DOHH2 (cell line): ENCODE measurements around the gene PCBD2.

Experiments
- H3F3A ChIP-seq: fragments of 200-600 bp; sonication (generic), shearing (Covaris generic); 2 replicates; pipeline ENCODE4 v1.6.0; 2016; ENCODE audit warnings: antibody characterized with exemption, mild to moderate bottlenecking; ENCODE audit not compliant: control insufficient read depth, insufficient read depth
- H3K27ac ChIP-seq: fragments of 200-600 bp; sonication (generic); 2 replicates; pipeline ENCODE4 v1.5.1; 2014; ENCODE audit warnings: low read depth, mild to moderate bottlenecking, low read length, moderate library complexity
- H3K27me3 ChIP-seq: fragments of 200-600 bp; sonication (generic); 2 replicates; pipeline ENCODE4 v1.6.1; 2014; ENCODE audit warnings: mild to moderate bottlenecking, low read length, mixed read lengths; ENCODE audit not compliant: control insufficient read depth
- H3K36me3 ChIP-seq: fragments of 200-600 bp; sonication (generic); 2 replicates; pipeline ENCODE4 v1.6.1; 2014; ENCODE audit warnings: mild to moderate bottlenecking, low read length, moderate library complexity, mixed read lengths; ENCODE audit not compliant: control insufficient read depth
- H3K4me1 ChIP-seq: fragments of 200-600 bp; sonication (generic); 2 replicates; pipeline ENCODE4 v1.6.1; 2014; ENCODE audit warnings: mild to moderate bottlenecking, low read length, mixed read lengths; ENCODE audit not compliant: control insufficient read depth
- H3K4me2 ChIP-seq: fragments of 200-600 bp; sonication (generic); 2 replicates; pipeline ENCODE4 v1.6.0; 2014; ENCODE audit warnings: mild to moderate bottlenecking, low read length, moderate library complexity
- H3K4me3 ChIP-seq: fragments of 200-600 bp; sonication (generic); 2 replicates; pipeline ENCODE4 v1.5.1; 2014; ENCODE audit warnings: mild to moderate bottlenecking, low read length, mixed read lengths
- H3K79me2 ChIP-seq: fragments of 200-600 bp; sonication (generic); 2 replicates; pipeline ENCODE4 v1.6.1; 2014; ENCODE audit warnings: mild to moderate bottlenecking, low read length, mixed read lengths; ENCODE audit not compliant: control insufficient read depth
- H3K9me2 ChIP-seq: fragments of 200-600 bp; sonication (generic); replicated peaks from 2 replicates; pipeline ENCODE4 v1.6.1; 2014; ENCODE audit warnings: mild to moderate bottlenecking, low read length, mixed read lengths; ENCODE audit not compliant: control insufficient read depth
- H3K9me3 ChIP-seq: fragments of 200-600 bp; sonication (generic); 2 replicates; pipeline ENCODE4 v1.6.1; 2014; ENCODE audit warnings: antibody characterized with exemption, low read length, mixed read lengths; ENCODE audit not compliant: control insufficient read depth, insufficient read depth
- H4K20me1 ChIP-seq: fragments of 200-600 bp; sonication (generic); 2 replicates; pipeline ENCODE4 v1.6.0; 2014; ENCODE audit warnings: low read depth, mild to moderate bottlenecking, antibody characterized with exemption, low read length, moderate library complexity; ENCODE audit not compliant: control insufficient read depth, insufficient read depth
- EZH2phosphoT487 ChIP-seq: fragments of 200-600 bp; sonication (generic); IDR thresholded peaks from 2 replicates; pipeline ENCODE4 v1.6.1; 2017; ENCODE audit warnings: borderline replicate concordance, mild to moderate bottlenecking, antibody characterized with exemption, low read length, moderate library complexity, mixed read lengths
- TF ChIP-seq, protein P1 (sequence below): fragments of 200-600 bp; sonication (generic); IDR thresholded peaks from one replicate; pipeline ENCODE4 v1.5.1; 2014; ENCODE audit warnings: antibody characterized with exemption, mild to moderate bottlenecking, low read depth, low read length; ENCODE audit not compliant: poor library complexity, severe bottlenecking

The PCBD2 gene

DNA sequence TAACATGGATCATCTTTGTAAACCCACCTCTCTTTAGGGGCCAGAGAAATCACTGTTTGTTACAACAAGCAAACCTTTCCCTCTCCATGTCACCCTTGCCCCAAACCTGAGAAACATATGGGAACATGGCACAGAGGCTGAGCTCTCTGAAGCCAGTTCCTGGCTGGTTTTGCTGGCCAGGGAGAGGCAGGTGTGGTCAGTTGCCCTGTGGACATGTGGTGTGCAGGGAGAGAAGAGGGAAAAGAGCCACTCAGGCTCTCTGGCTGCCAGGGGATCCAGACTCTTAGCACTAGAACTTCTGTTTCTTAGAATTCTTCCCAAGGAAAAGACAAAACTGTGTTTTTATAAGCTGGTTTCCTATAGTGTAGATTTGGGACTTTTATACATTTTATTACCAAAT lies 58.2 kb downstream of the PCBD2 start:
- Histone ChIP-seq H3F3A (no peaks in the 10 kb centered on the region), H3K4me3 (no peak overlapping the region), H3K27ac (no peak overlapping the region), H3K27me3 (no peaks in the 10 kb centered on the region), H3K79me2 (no peaks in the 10 kb centered on the region), H3K4me1 (no peaks in the 10 kb centered on the region), H3K4me2 (no peak overlapping the region), H3K9me3 (no peaks in the 10 kb centered on the region), H4K20me1 (no peaks in the 10 kb centered on the region; the same call in 1 of the 2 replicates), H3K9me2 (no peaks in the 10 kb centered on the region), H3K36me3 (peaks cover 17% of the 10 kb centered on the region)
- no peak for TF ChIP-seq EZH2phosphoT487
- TF ChIP-seq, protein P1, sequence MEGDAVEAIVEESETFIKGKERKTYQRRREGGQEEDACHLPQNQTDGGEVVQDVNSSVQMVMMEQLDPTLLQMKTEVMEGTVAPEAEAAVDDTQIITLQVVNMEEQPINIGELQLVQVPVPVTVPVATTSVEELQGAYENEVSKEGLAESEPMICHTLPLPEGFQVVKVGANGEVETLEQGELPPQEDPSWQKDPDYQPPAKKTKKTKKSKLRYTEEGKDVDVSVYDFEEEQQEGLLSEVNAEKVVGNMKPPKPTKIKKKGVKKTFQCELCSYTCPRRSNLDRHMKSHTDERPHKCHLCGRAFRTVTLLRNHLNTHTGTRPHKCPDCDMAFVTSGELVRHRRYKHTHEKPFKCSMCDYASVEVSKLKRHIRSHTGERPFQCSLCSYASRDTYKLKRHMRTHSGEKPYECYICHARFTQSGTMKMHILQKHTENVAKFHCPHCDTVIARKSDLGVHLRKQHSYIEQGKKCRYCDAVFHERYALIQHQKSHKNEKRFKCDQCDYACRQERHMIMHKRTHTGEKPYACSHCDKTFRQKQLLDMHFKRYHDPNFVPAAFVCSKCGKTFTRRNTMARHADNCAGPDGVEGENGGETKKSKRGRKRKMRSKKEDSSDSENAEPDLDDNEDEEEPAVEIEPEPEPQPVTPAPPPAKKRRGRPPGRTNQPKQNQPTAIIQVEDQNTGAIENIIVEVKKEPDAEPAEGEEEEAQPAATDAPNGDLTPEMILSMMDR: no peak

DNA sequence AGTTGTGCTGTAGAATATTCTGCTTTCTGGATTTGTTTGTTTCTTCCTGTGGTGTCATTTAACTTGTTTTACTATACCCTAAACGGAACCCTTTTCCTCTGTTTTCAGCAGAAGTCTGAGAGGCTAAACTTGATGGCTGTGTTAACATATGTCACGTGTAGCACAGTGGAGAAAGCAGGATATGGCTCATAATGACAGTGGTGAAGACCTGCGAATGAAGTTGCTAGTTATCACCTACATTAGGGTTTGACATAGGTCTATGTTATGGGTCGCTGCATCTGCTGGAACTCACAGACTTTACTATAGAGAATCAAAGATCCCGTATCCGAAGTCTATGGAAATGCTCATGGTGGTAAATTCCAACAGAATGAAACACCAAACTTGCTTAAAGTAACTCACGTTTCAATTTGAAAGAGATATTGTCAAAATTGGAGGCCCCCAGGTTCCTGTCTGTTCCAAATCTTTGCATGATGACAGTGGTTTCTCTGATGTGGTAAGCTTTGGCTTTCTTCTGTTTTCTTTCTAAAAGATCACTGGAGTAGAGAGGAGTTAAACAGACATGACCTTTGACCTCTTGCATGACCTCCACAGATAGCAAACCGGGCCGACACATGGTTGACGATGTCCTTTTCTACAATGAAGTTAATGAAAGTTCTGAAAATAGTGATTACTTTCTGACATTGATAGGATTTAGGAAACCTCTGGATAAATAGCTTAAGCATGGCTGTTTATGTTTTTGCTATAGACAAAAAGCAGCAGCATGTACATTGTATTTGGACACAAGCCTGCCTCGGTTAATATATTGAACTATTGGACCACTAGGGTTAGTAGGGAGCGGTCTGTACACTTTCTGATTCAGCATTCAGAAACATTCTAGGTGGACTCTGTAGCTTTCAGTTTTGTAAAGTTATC lies 59.7 kb downstream of the PCBD2 start:
- no peaks in the 10 kb centered on the region for H3K9me2 ChIP-seq
- H3K27me3 ChIP-seq: no peaks in the 10 kb centered on the region
- no peaks in the 10 kb centered on the region for H3F3A ChIP-seq
- H3K9me3 ChIP-seq: no peaks in the 10 kb centered on the region
- H3K36me3 ChIP-seq: peaks cover 13% of the 10 kb centered on the region
- no peak overlapping the region for H3K4me3 ChIP-seq
- no peak overlapping the region for H3K4me2 ChIP-seq
- no peaks in the 10 kb centered on the region for H4K20me1 ChIP-seq
- no peaks in the 10 kb centered on the region for H3K79me2 ChIP-seq
- no peak for TF ChIP-seq EZH2phosphoT487
- H3K4me1 ChIP-seq: no peaks in the 10 kb centered on the region
- H3K27ac ChIP-seq: no peak overlapping the region

DNA sequence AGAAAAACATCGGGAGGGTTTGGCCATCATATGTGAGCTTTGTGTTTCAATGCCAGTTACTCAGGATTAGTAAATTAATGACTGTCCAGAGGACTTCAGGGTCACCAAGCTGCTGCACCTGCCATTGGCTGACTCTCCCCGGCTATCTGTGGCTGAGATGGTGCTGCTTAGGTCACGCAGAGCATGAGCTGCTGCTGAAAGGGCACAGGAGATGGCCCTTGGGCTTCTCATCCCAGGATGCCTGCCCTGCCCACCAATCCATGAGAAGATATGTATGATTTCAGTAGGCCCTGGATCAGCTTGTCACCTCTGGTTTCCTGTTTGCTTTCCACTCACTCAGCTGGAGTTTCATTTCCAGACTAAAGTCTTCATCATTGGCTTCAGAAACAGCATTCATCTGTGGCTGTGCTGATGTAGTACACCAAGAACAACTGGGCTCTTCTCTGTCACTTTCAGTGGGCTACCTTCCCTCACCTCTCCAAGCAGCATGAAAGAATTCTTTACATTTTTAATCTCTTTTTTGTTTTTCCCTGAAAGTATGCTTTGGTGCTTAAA lies 60.4 kb downstream of the PCBD2 start:
- no peak overlapping the region for H3K4me2 ChIP-seq

More for the DNA sequence above, 60.4 kb downstream of the PCBD2 start:
- Histone ChIP-seq H3K79me2 (no peaks in the 10 kb centered on the region), H3K4me3 (no peak overlapping the region), H3K27me3 (no peaks in the 10 kb centered on the region), H3K27ac (no peak overlapping the region), H3F3A (no peaks in the 10 kb centered on the region), H3K4me1 (no peaks in the 10 kb centered on the region), H3K9me2 (no peaks in the 10 kb centered on the region), H4K20me1 (no peaks in the 10 kb centered on the region), H3K36me3 (peaks cover 13% of the 10 kb centered on the region), H3K9me3 (no peaks in the 10 kb centered on the region)
- TF ChIP-seq, protein P1: no peak
- TF ChIP-seq EZH2phosphoT487: no peak
